Endothelial cell of umbilical vein (primary cell): Measurements from ENCODE around the gene TSEN2. TPM values are rescaled to one million over a fixed set of nuclear protein-coding genes. Genes with fewer than 3 reads are reported as not detected.

Source experiments
- BruUV-seq: library from RNA; stranded (reverse); fragments of 400-500 nt; replicated peaks from 2 replicates; lab custom pipeline; 2021; lab: Mats Ljungman, UMichigan
- CTCF ChIA-PET: fragments of 300-600, 350-600 bp; sonication (Branson Sonifier 250); formaldehyde crosslinking; loops from one replicate; lab custom pipeline; 2021; ENCODE audit warnings: antibody characterized with exemption, inconsistent platforms; lab: Charles Lee
- POLR2A ChIA-PET: fragments of 300-600, 350-600 bp; sonication (Branson Sonifier 250); formaldehyde crosslinking; loops from one replicate; lab custom pipeline; 2021; ENCODE audit warnings: antibody characterized with exemption, inconsistent platforms; lab: Charles Lee
- DNase-seq: peaks from one replicate; pipeline ENCODE4 v3.0.0-alpha.2; 2011; ENCODE audit warnings: low read depth, low spot score
- FAIRE-seq: peaks from 2 replicates; lab custom pipeline; 2011; peaks lifted over from hg19 to GRCh38; lab: Jason Lieb, UNC
- H2AFZ ChIP-seq: 2 replicates; pipeline ENCODE4 v1.6.0; 2012; ENCODE audit warnings: low read depth, low read length, control low read depth, inconsistent platforms
- H3K27ac ChIP-seq: 2 replicates; pipeline ENCODE4 v1.5.1; 2011; ENCODE audit warnings: low read depth, mild to moderate bottlenecking, control low read depth, low read length, moderate library complexity; ENCODE audit not compliant: insufficient read depth
- H3K27me3 ChIP-seq, 2 experiments: 2 replicates each; pipeline versions ENCODE4 v1.6.0 to v1.6.1; 2011; ENCODE audit warnings: low read length in 2 of 2, mixed read lengths in 1 of 2; ENCODE audit not compliant: control insufficient read depth in 2 of 2, insufficient read depth in 2 of 2
- H3K36me3 ChIP-seq, 2 experiments: 2 replicates in 1 of 2; 3 replicates in 1 of 2; pipeline ENCODE4 v1.5.1; 2011; ENCODE audit warnings: low read length in 2 of 2, mild to moderate bottlenecking in 1 of 2, moderate library complexity in 1 of 2; ENCODE audit not compliant: control insufficient read depth in 2 of 2, insufficient read depth in 2 of 2; ENCODE audit errors: extremely low read depth in 1 of 2
- H3K4me1 ChIP-seq: 3 replicates; pipeline ENCODE4 v1.5.1; 2011; ENCODE audit warnings: mild to moderate bottlenecking, low read length; ENCODE audit not compliant: control insufficient read depth, insufficient read depth; ENCODE audit errors: extremely low read depth
- H3K4me2 ChIP-seq: 2 replicates; pipeline ENCODE4 v1.6.1; 2011; ENCODE audit warnings: low read length, control low read depth, mixed read lengths; ENCODE audit not compliant: insufficient read depth
- H3K4me3 ChIP-seq, 3 experiments: fragments of 200-600 bp in 1 of 3; sonication (generic), shearing (Covaris generic) in 1 of 3; replicated peaks in 1 of 3; 2 replicates each; pipeline ENCODE4 v1.5.1; 2011 to 2016; ENCODE audit warnings: control low read depth in 3 of 3, low read length in 3 of 3, mild to moderate bottlenecking in 2 of 3, inconsistent platforms in 1 of 3, low read depth in 1 of 3, moderate library complexity in 1 of 3; ENCODE audit not compliant: insufficient read depth in 1 of 3
- H3K79me2 ChIP-seq: 2 replicates; pipeline ENCODE4 v1.6.0; 2012; ENCODE audit warnings: low read length, inconsistent platforms; ENCODE audit not compliant: control insufficient read depth, insufficient read depth
- H3K9ac ChIP-seq: replicated peaks from 2 replicates; pipeline ENCODE3; 2011; ENCODE audit warnings: low read length, control low read depth; ENCODE audit not compliant: insufficient read depth; ENCODE audit errors: extremely low read depth
- H3K9me1 ChIP-seq: replicated peaks from 3 replicates; pipeline ENCODE4 v1.6.0; 2011; ENCODE audit warnings: mild to moderate bottlenecking, low read length; ENCODE audit not compliant: control insufficient read depth, insufficient read depth; ENCODE audit errors: extremely low read depth
- H3K9me3 ChIP-seq: replicated peaks from 2 replicates; pipeline ENCODE4 v1.5.1; 2012; ENCODE audit warnings: low read length, inconsistent platforms; ENCODE audit not compliant: control insufficient read depth, insufficient read depth
- H4K20me1 ChIP-seq: replicated peaks from 2 replicates; pipeline ENCODE3; 2011; ENCODE audit warnings: mild to moderate bottlenecking, low read length; ENCODE audit not compliant: control insufficient read depth, insufficient read depth; ENCODE audit errors: extremely low read depth
- EZH2 ChIP-seq: IDR thresholded peaks from 2 replicates; pipeline ENCODE4 v1.6.1; 2012; ENCODE audit warnings: borderline replicate concordance, low read depth, mild to moderate bottlenecking, moderate library complexity, low read length, inconsistent platforms; ENCODE audit not compliant: severe bottlenecking
- FOS ChIP-seq: IDR thresholded peaks from 2 replicates; pipeline ENCODE4 v1.6.1; 2011; ENCODE audit warnings: mild to moderate bottlenecking, low read length, moderate library complexity, borderline replicate concordance; ENCODE audit not compliant: insufficient read depth
- GATA2 ChIP-seq: IDR thresholded peaks from 2 replicates; pipeline ENCODE4 v1.7.0; 2011; ENCODE audit warnings: low read depth, mild to moderate bottlenecking, moderate library complexity, mixed read lengths, low read length; ENCODE audit not compliant: insufficient read length, insufficient read depth
- JUN ChIP-seq: IDR thresholded peaks from 2 replicates; pipeline ENCODE4 v1.6.1; 2011; ENCODE audit warnings: borderline replicate concordance, low read depth; ENCODE audit not compliant: insufficient read length, insufficient read depth
- MYC ChIP-seq: IDR thresholded peaks from one replicate; pipeline ENCODE4 v1.6.1; 2011; ENCODE audit warnings: mild to moderate bottlenecking, low read depth, low read length
- POLR2A ChIP-seq: IDR thresholded peaks from 2 replicates; pipeline ENCODE4 v1.6.1; 2012; ENCODE audit warnings: low read depth, mild to moderate bottlenecking, control low read depth, low read length
- POLR2AphosphoS5 ChIP-seq: IDR thresholded peaks from 2 replicates; pipeline ENCODE4 v1.6.1; 2012; ENCODE audit warnings: low read depth, mild to moderate bottlenecking, control low read depth, low read length, moderate library complexity; ENCODE audit not compliant: insufficient read depth
- dilution Hi-C: fragments of 300-500 bp; cut with MboI; formaldehyde crosslinking; loops from one replicate; pipeline ENCODE4 v1.15.0; 2019; ENCODE audit warnings: low sequenced_read_pairs; ENCODE audit not compliant: extremely low pct_ligation_motif_present
- intact Hi-C: fragments of 100-400 bp; cut with micrococcal nuclease; formaldehyde crosslinking; loops from one replicate; pipeline ENCODE4 v1.10.0; 2022
- polyA plus RNA-seq, 4 experiments: library from polyadenylated mRNA; depleted of rRNA in 3 of 4; stranded (reverse) in 3 of 4; unstranded in 1 of 4; fragments of >200 nt; gene quantifications; 2 replicates each; pipeline versions ENCODE4 v1.2.1 to v1.2.3, GENCODE V29; 2011 to 2012; ENCODE audit warnings: missing spikeins in 1 of 4
- total RNA-seq: library from RNA; stranded (reverse); gene quantifications from 2 replicates; pipeline ENCODE4 v1.2.3, GENCODE V29; 2021
- TF ChIP-seq, protein P1 (sequence below): IDR thresholded peaks from 2 replicates; pipeline ENCODE4 v1.6.1; 2011; ENCODE audit not compliant: insufficient read depth, insufficient read length
- TF ChIP-seq, protein P2 (sequence below), 2 donors: IDR thresholded peaks; 1 replicate in 1 of 2; 2 replicates in 1 of 2; pipeline ENCODE4 v1.5.1; 2011; ENCODE audit warnings: low read length in 2 of 2, mild to moderate bottlenecking in 2 of 2, moderate library complexity in 2 of 2, control low read depth in 1 of 2, inconsistent platforms in 1 of 2, low read depth in 1 of 2; ENCODE audit not compliant: insufficient read depth in 1 of 2; ENCODE audit errors: extremely low read depth in 1 of 2

Gene TSEN2
- total and polyA plus RNA-seq, 2 donors (not counting 3 experiments of a cell fraction or from before 2014, with no cell fraction given): 8.3 to 12.1 TPM

DNA sequence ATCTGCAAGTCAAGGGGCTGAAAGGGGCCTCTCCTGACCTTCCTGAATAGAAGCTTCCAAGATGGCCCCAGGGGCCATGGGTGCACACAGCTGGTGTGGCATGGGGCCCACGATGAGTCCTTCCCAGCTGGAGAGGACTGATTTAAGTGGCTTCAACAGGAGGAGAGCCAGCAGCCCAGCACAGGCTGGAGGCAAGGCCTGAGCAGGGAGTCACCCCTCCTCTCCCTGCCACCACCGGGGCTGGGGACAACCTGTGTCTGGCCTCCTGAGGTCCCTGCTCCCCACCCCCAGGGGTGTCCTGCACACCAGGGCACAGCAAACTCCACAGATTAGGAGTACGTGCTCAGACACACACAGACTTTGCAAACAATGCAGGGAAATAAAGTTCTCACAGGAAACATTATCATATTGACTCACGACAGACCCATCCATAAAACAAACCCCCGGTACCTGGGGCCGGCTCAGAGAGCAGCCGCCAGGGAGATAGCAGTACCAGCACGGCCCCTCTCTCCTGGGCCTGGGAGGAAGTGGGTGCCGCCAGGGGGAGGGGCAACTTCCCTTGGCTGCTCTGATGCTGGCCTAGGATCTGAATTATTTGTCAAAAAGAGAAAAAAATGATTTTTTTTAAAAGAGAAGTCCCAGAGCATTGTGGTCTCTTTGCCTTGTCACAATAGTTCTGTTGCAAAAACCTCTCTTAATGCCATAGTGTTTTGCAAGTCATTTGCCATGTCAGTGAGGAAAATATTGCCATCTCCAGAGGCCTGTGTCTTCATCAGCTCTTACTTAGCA, 21.9 kb upstream of the TSEN2 start:
- Histone ChIP-seq H3K36me3 (no peaks in the 10 kb centered on the region), H3K79me2 (no peaks in the 10 kb centered on the region), H4K20me1 (no peaks in the 10 kb centered on the region), H2AFZ (peak overlapping the region; percentile 40), H3K9ac (no peak overlapping the region), H3K9me3 (no peaks in the 10 kb centered on the region), H3K27ac (no peak overlapping the region), H3K4me2 (peak overlapping the region; percentile 43), H3K27me3 (no peaks in the 10 kb centered on the region), H3K4me3 (no peak overlapping the region), H3K4me1 (peaks cover 14% of the 10 kb centered on the region), H3K9me1 (no peaks in the 10 kb centered on the region)
- ChIA-PET CTCF (interaction anchor here (1.2 to 1.7 kb wide), 2 partner anchors 17 to 281 kb away, joined by 4 to 11 read pairs; no protein-coding TSS in a partner anchor), POLR2A (no interaction called here)
- intact Hi-C loops: loop anchor here (5.0 kb wide), 1 partner anchor 55 kb away; no protein-coding TSS in a partner anchor
- dilution Hi-C loops: loop anchor here (10.0 kb wide), 1 partner anchor 318 kb away; no protein-coding TSS in a partner anchor
- DNase-seq (peak; percentile 18), FAIRE-seq (peak; percentile 60)
- TF ChIP-seq GATA2: peak; percentile 62
- TF ChIP-seq FOS: peak; percentile 74
- TF ChIP-seq, protein P1, sequence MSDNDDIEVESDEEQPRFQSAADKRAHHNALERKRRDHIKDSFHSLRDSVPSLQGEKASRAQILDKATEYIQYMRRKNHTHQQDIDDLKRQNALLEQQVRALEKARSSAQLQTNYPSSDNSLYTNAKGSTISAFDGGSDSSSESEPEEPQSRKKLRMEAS: no peak
- no TSS peak for BruUV-seq

DNA sequence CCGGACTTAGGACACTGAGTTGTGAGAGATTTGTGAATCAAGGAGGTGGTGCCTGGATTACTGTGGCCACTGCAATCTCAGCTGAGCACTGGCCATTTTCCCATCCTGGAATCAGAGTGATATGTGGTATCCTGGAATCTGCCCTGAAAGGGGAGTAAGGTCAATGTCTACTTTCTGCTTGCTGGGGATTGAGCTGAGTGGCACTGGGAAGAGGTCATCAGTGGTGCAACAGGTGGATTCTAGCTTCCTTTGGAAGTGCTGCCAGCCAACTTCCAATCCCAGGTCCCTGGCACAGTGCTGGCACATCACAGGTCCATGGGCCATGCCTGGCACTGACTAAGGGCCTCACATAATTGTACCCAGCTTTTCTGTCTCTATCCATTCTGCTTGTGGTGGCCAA, 20.6 kb upstream of the TSEN2 start:
- H3K4me1 ChIP-seq: peaks cover 14% of the 10 kb centered on the region
- no peak overlapping the region for H3K9ac ChIP-seq
- DNase-seq: no peak
- TF ChIP-seq POLR2AphosphoS5 (no peak), EZH2 (no peak), MYC (no peak), GATA2 (no peak), JUN (no peak), FOS (no peak), POLR2A (no peak)
- TF ChIP-seq, protein P1: no peak
- TF ChIP-seq, protein P2, sequence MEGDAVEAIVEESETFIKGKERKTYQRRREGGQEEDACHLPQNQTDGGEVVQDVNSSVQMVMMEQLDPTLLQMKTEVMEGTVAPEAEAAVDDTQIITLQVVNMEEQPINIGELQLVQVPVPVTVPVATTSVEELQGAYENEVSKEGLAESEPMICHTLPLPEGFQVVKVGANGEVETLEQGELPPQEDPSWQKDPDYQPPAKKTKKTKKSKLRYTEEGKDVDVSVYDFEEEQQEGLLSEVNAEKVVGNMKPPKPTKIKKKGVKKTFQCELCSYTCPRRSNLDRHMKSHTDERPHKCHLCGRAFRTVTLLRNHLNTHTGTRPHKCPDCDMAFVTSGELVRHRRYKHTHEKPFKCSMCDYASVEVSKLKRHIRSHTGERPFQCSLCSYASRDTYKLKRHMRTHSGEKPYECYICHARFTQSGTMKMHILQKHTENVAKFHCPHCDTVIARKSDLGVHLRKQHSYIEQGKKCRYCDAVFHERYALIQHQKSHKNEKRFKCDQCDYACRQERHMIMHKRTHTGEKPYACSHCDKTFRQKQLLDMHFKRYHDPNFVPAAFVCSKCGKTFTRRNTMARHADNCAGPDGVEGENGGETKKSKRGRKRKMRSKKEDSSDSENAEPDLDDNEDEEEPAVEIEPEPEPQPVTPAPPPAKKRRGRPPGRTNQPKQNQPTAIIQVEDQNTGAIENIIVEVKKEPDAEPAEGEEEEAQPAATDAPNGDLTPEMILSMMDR (IDR thresholded peaks at IDR 0.05; ENCODE audit: extremely low read depth in 1 of 2, insufficient read depth in 1 of 2, low read depth in 1 of 2, low read length in 2 of 2): no peak
- no TSS peak for BruUV-seq
- ChIA-PET POLR2A (no interaction called here), CTCF (interaction anchor here (0.7 kb wide), 1 partner anchor 711 kb away, joined by 3 read pairs; no protein-coding TSS in a partner anchor)
- no peak overlapping the region for H3K4me3 ChIP-seq
- no peaks in the 10 kb centered on the region for H3K27me3 ChIP-seq
- H3K36me3 ChIP-seq: no peaks in the 10 kb centered on the region
- H3K27ac ChIP-seq: no peak overlapping the region
- dilution Hi-C loops: loop anchor here (10.0 kb wide), 1 partner anchor 319 kb away; no protein-coding TSS in a partner anchor
- no peaks in the 10 kb centered on the region for H3K79me2 ChIP-seq
- no peak overlapping the region for H3K4me2 ChIP-seq
- intact Hi-C loops: loop anchor here (5.0 kb wide), 1 partner anchor 56 kb away; no protein-coding TSS in a partner anchor
- H4K20me1 ChIP-seq: no peaks in the 10 kb centered on the region
- no peak for FAIRE-seq
- no peak overlapping the region for H2AFZ ChIP-seq
- H3K9me1 ChIP-seq: no peaks in the 10 kb centered on the region
- H3K9me3 ChIP-seq: no peaks in the 10 kb centered on the region
